Activated naive CD4-positive, alpha-beta T cell treated with anti-CD3 and anti-CD28 coated beads, Interleukin-2, amount 10 ng/mL, durations not matched to agents 7 days and 5 days (primary cell): ENCODE data around the gene GFOD1.

Experiments used
- CTCF ChIA-PET: fragments of 350-600 bp; sonication (Branson Sonifier 250); formaldehyde crosslinking; loops from one replicate; lab custom pipeline; 2021; ENCODE audit warnings: antibody characterized with exemption; lab: Charles Lee
- DNase-seq: peaks from one replicate; pipeline ENCODE4 v3.0.0-alpha.2; 2020
- H3K27ac Mint-ChIP-seq: one replicate; pipeline ENCODE4 v1.8.0; 2021; ENCODE audit warnings: mild to moderate bottlenecking, moderate library complexity, mixed read lengths
- H3K27me3 Mint-ChIP-seq: one replicate; pipeline ENCODE4 v1.8.0; 2021; ENCODE audit warnings: mild to moderate bottlenecking, mixed read lengths
- H3K36me3 Mint-ChIP-seq: one replicate; pipeline ENCODE4 v1.8.0; 2021; ENCODE audit warnings: mixed read lengths
- H3K4me1 Mint-ChIP-seq: one replicate; pipeline ENCODE4 v1.8.0; 2021; ENCODE audit warnings: mixed read lengths
- H3K4me3 Mint-ChIP-seq: one replicate; pipeline ENCODE4 v1.8.0; 2021; ENCODE audit warnings: mild to moderate bottlenecking, moderate library complexity, mixed read lengths
- H3K9me3 Mint-ChIP-seq: one replicate; pipeline ENCODE4 v1.8.0; 2021; ENCODE audit warnings: mixed read lengths

GFOD1 gene

DNA sequence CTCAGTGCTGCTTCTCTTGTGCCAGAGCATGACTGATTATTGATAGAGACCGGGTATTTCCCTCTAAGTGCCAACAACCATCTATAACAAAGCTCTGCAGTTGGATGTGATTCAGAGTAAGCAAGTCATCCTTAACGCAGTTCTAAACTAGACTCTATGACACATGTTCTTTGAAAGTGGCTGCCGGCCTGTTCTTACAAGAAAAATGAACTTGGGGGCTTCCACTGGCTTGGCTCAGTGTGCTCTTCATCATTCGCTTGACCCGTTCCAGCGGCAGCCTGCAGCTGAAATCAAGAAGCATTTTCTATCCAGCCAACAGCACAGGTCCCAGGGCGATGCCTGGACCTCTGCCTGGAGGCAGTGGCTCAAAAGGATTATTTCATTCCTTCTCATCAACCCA lies 29.8 kb downstream of the GFOD1 start:
- Mint-ChIP-seq H3K27ac (no peak overlapping the region), H3K9me3 (no peaks in the 10 kb centered on the region), H3K27me3 (no peaks in the 10 kb centered on the region), H3K4me1 (peaks cover 48% of the 10 kb centered on the region), H3K4me3 (no peak overlapping the region), H3K36me3 (no peaks in the 10 kb centered on the region)
- CTCF ChIA-PET = interaction anchor here (0.8 to 1.8 kb wide), 2 partner anchors 28 to 118 kb away, joined by 3 to 6 read pairs; no protein-coding TSS in a partner anchor
- DNase-seq = no peak

DNA sequence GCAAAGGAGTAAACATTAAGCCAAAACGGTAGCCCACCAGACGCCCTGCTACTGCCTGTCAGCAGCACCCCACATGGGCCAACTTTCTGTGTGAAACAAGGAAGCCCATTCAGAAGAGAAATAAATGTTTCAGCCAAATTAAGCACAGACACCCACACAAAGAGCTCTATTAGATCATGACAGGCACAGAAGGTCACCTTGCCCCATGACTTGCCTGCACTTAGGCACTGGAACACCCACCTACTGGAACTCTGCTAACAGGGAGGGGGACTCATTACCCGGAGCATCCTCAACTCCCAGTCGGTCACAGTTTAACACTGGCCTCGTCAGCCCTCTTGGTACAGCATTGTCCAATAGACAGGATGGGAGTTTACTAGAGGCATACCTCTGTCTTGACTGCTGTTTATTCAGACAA lies 31.8 kb downstream of the GFOD1 start:
- Mint-ChIP-seq H3K27ac (no peak overlapping the region), H3K4me3 (no peak overlapping the region), H3K27me3 (no peaks in the 10 kb centered on the region), H3K4me1 (peaks cover 31% of the 10 kb centered on the region), H3K36me3 (no peaks in the 10 kb centered on the region), H3K9me3 (no peaks in the 10 kb centered on the region)
- CTCF ChIA-PET = no interaction called here
- DNase-seq = no peak

DNA sequence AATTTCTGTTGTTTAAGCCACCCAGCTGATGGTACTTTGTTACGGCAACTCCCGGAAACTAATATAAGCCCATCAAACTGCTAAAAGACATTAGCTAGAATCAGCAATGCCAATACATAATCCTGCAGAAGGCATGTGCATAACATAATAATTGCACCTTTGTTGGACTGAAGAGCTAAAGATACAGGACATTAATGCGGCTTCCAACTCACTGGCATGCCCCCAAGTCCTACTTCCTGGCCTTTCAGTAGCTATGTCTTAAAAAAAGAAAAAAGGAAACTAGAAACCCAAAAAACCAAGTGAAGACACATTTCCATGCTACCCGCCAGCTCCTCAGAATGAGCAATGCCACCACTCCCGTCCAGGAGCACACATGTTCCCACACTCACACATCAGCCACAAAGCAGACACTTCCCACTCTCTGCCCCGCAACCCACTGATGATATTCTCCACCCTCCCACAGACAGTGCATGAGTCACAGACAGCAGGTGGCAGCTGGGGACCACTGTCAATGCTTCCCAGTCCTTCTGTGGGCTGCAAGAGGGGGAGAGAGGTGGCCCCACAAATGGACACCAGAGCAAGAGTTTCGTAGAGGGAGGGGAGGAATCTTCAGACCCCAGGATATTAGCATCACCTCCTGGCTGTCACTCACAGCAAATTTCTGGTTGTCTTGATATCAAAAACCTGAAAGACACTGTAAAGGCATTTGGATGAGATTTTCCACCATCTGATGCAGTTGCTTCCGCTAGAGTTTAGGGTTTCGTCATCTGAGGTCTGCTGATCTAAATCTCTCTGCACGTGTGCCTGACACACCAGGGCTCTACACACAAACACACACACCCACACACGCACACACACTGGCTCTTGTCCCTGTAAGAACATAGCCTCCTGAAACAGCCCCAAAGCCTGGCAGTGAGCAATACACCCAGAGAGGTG lies 32.8 kb downstream of the GFOD1 start:
- H3K27me3 Mint-ChIP-seq = no peaks in the 10 kb centered on the region
- CTCF ChIA-PET = interaction anchor here (0.6 to 1.4 kb wide), 9 partner anchors 25 to 613 kb away, joined by 3 to 5 read pairs (median 3); no protein-coding TSS in a partner anchor
- peaks cover 31% of the 10 kb centered on the region for H3K4me1 Mint-ChIP-seq

DNA sequence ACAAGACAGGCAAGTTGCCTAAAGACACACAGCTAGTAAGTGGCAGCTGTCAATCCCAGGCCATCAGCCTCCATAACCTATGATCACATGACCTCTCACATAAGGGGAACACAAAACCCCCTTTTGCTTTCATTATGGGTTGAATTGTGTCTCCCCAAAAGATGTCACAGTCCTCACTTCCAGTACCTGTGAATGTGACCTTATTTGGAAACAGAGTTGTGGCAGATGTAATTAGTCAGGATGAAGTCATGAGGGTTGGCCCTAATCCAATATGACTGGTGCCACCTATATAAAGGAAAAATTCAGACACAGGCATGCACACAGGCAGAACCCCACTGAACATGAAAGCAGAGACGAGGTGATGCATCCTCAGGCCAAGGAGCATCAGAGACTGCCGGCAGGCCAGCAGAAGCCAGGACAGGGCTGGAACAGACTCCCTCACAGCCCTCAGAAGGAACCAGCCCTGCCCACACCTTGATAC lies 33.6 kb downstream of the GFOD1 start:
- H3K27me3 Mint-ChIP-seq = no peaks in the 10 kb centered on the region
- peak overlapping the region; percentile 59 for H3K27ac Mint-ChIP-seq
- DNase-seq = no peak
- H3K36me3 Mint-ChIP-seq = no peaks in the 10 kb centered on the region
- H3K4me1 Mint-ChIP-seq = peaks cover 31% of the 10 kb centered on the region
- peaks cover 2% of the 10 kb centered on the region for H3K9me3 Mint-ChIP-seq
- CTCF ChIA-PET = interaction anchor here (0.6 to 1.4 kb wide), 10 partner anchors 24 to 613 kb away, joined by 3 to 5 read pairs (median 3); no protein-coding TSS in a partner anchor
- H3K4me3 Mint-ChIP-seq = no peak overlapping the region

More for the DNA sequence above, 32.8 kb downstream of the GFOD1 start:
- Mint-ChIP-seq H3K4me3 (no peak overlapping the region), H3K9me3 (peaks cover 1% of the 10 kb centered on the region), H3K36me3 (no peaks in the 10 kb centered on the region), H3K27ac (peak overlapping the region; percentile 81)
- peak; percentile 69 for DNase-seq

DNA sequence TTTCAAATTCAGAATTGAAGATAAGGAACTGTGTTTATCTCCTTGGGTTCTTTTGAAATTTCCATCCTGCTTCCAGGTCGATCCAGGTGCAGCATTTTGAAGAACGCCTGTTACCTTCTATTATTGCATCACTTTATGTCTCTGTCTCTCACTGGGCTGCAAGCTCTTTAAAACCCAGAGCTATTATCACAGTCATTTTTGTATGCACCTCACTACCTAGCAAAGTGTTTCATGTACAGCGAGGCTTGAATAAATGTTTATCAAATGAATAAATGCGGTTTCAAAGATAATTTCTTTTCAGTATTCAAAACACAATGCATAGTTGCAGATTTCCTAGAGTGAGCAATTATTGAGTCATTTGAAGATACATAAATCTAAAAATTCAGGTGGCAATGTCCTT lies 34.2 kb downstream of the GFOD1 start:
- Mint-ChIP-seq H3K4me3 (no peak overlapping the region), H3K27ac (no peak overlapping the region), H3K9me3 (peaks cover 2% of the 10 kb centered on the region), H3K36me3 (no peaks in the 10 kb centered on the region), H3K27me3 (no peaks in the 10 kb centered on the region), H3K4me1 (peaks cover 37% of the 10 kb centered on the region)
- no peak for DNase-seq
- CTCF ChIA-PET = interaction anchor here (0.7 to 1.4 kb wide), 3 partner anchors 23 to 154 kb away, joined by 3 to 5 read pairs (median 3); no protein-coding TSS in a partner anchor

DNA sequence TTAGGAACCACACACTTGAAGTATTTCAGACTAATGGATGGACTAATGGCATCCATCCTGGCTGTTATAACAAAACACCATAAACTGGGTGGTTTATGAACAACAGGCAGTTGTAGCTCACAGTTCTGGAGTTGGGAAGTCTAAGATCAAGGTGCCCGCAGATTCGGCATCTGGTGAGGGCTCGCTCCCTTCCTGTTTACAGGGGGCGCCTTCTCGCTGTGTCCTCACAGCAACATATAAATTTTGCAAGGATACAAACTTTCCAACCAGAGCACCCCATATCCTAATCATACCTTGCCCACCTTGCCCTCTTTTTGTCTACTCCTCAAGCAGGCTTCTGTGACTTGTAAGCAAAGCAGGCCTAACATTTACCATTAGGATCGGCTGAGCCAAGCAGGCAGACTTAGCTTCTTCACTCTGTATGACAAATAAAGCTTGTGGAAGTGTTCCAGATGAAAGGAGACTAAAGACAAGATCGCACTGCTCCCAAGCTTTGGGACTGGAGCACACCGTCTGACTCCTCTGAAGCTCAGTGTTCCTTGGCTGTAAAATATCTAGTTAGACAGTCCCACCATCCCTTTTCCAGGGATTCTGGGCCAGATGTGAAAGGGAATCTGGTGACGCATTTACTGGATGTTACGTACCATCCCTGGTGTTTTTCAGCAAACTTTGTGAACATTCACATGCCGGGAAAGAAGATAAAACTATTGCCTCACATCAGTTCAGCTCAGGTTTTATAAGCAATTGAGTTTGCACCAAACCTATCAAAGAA lies 34.9 kb downstream of the GFOD1 start:
- CTCF ChIA-PET = no interaction called here
- H3K4me1 Mint-ChIP-seq = peaks cover 43% of the 10 kb centered on the region
- peaks cover 3% of the 10 kb centered on the region for H3K27me3 Mint-ChIP-seq
- peaks cover 2% of the 10 kb centered on the region for H3K9me3 Mint-ChIP-seq
- no peak overlapping the region for H3K4me3 Mint-ChIP-seq
- no peak for DNase-seq
- H3K27ac Mint-ChIP-seq = no peak overlapping the region
- H3K36me3 Mint-ChIP-seq = no peaks in the 10 kb centered on the region

DNA sequence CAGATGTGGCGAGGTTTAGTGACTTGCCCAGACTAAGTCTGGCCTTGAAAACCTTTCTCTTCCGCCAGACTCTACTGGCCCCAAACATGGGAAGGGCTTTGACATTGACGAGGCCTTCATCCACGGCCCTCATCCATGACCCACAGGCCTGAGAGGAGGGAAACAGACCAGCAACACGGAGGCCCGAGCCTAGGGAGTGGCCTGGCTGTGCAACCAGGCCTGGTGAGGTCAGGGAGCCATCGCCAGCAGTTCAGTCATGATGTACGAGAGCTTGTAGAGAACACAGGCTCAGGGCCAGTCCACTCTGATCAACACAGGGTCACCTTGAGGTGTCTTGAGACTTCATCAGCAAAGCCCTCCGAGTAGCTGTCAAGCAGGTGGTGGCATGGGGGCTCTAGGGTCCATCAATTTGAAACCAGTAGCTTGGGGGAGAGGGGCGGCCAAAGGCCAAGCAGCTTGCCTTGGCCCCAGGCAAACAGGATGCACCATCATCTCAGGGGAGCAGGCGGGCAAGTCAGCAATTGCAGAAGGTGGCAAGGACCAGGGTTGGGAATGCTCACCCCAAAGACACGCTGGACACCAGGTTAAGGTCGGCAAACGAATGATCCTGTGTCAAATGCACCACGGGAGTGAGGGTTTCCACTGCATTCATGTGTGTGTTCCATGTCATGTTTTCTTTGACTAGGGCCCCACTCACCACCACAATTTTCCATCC lies 36.1 kb downstream of the GFOD1 start:
- Mint-ChIP-seq H3K27ac (peak overlapping the region; percentile 69), H3K27me3 (peaks cover 3% of the 10 kb centered on the region), H3K4me1 (peaks cover 39% of the 10 kb centered on the region), H3K36me3 (no peaks in the 10 kb centered on the region), H3K4me3 (no peak overlapping the region), H3K9me3 (peaks cover 2% of the 10 kb centered on the region)
- DNase-seq = no peak
- CTCF ChIA-PET = no interaction called here

DNA sequence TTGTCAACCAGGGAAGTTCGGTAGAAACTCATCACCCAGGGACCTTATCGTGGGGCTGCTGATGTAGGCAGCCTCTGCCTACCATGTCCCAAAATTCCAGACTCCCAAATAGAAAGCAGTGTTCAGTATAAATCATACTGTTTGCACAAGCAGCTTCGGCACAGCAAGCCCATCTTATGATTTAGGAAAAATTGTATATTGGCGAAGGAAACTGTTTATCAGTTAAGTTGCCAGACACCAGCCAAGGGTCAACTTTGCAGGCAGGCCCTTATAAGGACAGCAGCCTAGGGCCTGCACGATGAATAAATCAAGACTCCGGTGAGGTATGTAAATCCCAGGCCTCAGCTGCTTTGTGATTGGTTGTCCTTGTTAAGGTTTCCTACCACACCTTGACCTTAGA lies 36.8 kb downstream of the GFOD1 start:
- H3K27ac Mint-ChIP-seq = no peak overlapping the region
- CTCF ChIA-PET = no interaction called here
- H3K4me3 Mint-ChIP-seq = no peak overlapping the region
- H3K36me3 Mint-ChIP-seq = no peaks in the 10 kb centered on the region
- DNase-seq = no peak
- peaks cover 36% of the 10 kb centered on the region for H3K4me1 Mint-ChIP-seq
- H3K9me3 Mint-ChIP-seq = peaks cover 2% of the 10 kb centered on the region
- H3K27me3 Mint-ChIP-seq = peaks cover 3% of the 10 kb centered on the region

DNA sequence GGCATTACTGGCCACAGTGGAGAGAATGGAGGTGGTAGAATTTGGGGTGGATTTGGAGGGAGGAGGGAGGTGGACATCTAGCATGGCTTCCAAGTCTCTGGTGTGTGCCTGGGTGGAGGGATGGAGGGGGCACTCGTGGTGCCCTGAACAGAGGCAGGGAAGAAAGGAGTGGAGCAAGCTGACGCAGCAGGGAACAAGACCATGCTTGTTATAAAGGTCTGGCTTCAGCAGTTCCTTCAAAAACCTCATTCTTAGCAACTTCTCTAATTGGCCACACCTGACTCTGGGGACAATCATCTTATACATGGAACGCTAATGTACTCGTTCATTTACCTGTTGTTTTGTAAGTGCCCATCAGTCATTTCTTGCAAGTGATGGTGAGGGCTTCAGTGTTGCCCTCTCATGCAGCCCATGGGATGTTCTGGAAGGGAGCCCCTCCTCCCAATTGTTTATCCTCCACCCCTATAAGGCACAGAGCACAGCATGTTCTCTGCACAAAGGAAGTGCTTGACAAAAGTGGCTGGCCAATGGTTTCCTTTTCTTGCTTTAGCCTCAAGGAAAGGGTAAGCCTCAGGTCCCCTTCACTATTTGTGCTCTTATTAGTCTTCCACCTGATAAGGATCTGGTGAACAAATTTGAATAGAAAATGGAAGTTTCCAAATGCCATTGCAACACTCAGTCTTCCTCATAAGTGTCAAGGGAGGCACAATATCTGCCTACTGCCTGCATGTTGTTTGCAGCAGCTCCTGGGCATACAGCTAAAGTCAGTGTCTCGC lies 39.3 kb downstream of the GFOD1 start:
- H3K4me3 Mint-ChIP-seq = no peak overlapping the region
- CTCF ChIA-PET = no interaction called here
- peaks cover 2% of the 10 kb centered on the region for H3K9me3 Mint-ChIP-seq
- peak overlapping the region; percentile 38 for H3K27ac Mint-ChIP-seq
- H3K27me3 Mint-ChIP-seq = peaks cover 3% of the 10 kb centered on the region
- H3K36me3 Mint-ChIP-seq = no peaks in the 10 kb centered on the region
- no peak for DNase-seq
- peaks cover 22% of the 10 kb centered on the region for H3K4me1 Mint-ChIP-seq

DNA sequence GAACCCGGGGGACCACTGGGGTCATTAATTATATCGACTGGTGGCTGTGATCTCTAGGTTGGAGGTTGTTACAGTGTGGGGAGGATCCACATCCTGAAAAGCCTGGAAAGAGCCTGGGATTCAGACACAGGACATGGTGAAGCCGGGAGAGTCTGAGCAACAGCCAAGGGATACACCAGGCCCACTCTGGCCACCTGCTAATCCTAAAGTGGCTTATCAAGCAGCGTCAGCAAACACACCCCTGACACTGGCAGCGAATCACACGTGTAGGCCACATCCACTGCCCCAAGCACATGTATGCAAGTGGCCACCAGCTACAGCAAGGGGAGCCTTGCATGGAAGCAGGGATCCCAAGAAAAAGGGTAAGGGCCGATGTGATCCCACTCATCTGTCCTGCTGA lies 41.0 kb downstream of the GFOD1 start:
- Mint-ChIP-seq H3K4me3 (no peak overlapping the region), H3K9me3 (peaks cover 2% of the 10 kb centered on the region), H3K27me3 (peaks cover 3% of the 10 kb centered on the region), H3K4me1 (peaks cover 21% of the 10 kb centered on the region), H3K27ac (no peak overlapping the region), H3K36me3 (no peaks in the 10 kb centered on the region)
- CTCF ChIA-PET = no interaction called here
- DNase-seq = no peak

DNA sequence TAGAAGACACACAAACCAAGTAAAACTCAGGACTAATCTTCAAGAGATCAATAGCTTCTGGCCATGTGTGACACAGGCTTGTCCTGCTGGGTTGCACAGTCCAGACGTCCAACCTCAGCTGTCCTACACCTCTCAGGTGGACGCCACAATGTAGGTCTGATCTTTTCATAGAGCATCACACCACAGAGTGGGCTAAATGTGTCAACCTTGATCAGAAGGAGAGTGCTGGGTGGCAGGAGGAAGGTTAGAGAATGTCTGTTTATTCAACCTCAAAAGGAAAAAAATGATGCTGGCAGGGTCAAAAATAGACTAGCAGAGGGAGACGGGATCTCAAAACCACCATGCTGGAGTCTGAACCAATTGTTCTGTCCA lies 41.7 kb downstream of the GFOD1 start:
- Mint-ChIP-seq H3K9me3 (peaks cover 2% of the 10 kb centered on the region), H3K27ac (no peak overlapping the region), H3K4me3 (no peak overlapping the region), H3K36me3 (no peaks in the 10 kb centered on the region), H3K27me3 (peaks cover 3% of the 10 kb centered on the region), H3K4me1 (peaks cover 21% of the 10 kb centered on the region)
- DNase-seq = no peak
- CTCF ChIA-PET = interaction anchor here (2.8 kb wide), 1 partner anchor 17 kb away, joined by 7 read pairs; no protein-coding TSS in a partner anchor

DNA sequence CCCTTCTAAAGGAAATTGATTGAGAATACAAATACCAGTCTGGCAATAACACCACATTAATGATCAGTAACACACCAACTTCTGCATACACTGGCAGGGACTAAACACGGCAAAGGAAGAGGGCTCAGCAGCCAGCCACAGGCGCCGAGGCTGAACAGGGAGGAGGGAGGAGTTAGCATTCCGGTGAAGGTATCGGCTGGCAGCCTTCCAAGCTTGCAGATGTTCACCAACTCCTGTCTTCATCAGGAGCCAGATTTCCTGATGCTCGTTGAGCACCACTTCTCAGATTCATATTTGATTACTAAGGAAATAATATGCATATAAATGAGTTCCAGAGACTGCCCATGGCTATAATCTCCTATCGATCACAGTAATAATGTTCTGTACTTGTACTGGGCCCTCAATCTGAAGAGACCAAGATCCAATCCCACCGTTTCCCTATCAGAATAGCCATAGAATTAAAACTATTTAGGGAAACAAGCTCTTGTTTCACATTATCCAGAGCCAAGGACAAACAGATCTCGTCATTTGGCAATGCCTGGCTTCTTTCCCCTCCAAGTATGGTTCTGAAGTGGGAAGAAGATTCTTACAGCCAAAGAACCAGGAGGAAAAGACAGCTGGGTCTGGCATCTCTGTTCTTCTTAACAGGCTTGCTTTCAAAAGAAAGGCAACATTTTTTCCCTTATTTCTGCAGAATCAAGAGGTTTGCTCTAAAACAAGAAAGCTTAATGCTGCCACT lies 42.2 kb downstream of the GFOD1 start:
- CTCF ChIA-PET = interaction anchor here (2.8 kb wide), 1 partner anchor 17 kb away, joined by 7 read pairs; no protein-coding TSS in a partner anchor
- Mint-ChIP-seq H3K27me3 (peaks cover 3% of the 10 kb centered on the region), H3K4me3 (no peak overlapping the region), H3K4me1 (peaks cover 21% of the 10 kb centered on the region), H3K27ac (no peak overlapping the region), H3K9me3 (peaks cover 2% of the 10 kb centered on the region), H3K36me3 (no peaks in the 10 kb centered on the region)
- no peak for DNase-seq
